H1 (cell line): ENCODE results near the gene VEZT.
A peak's percentile ranks its signal among the peaks of the same experiment; 100 is the strongest.

ENCODE experiments used
- BRCA1 ChIP-seq: IDR thresholded peaks from 2 replicates; pipeline ENCODE4 v1.6.1; 2012; ENCODE audit warnings: low read depth, low read length, improper control_type of control experiment
- CBX8 ChIP-seq: fragments of 300-800, 300-1000 bp; sonication (generic); IDR thresholded peaks from 2 replicates; pipeline ENCODE4 v1.7.1; 2016; ENCODE audit warnings: low read depth, low read length, borderline replicate concordance
- CTCF ChIP-seq, 3 experiments: IDR thresholded peaks; 1 replicate in 2 of 3; 2 replicates in 1 of 3; pipeline versions ENCODE4 v1.5.1 to v1.6.1; 2011; ENCODE audit warnings: low read length in 3 of 3, mild to moderate bottlenecking in 3 of 3, inconsistent platforms in 2 of 3, low read depth in 1 of 3, moderate library complexity in 1 of 3; ENCODE audit not compliant: insufficient read depth in 1 of 3; ENCODE audit errors: control extremely low read depth in 1 of 3
- EP300 ChIP-seq, 2 experiments: IDR thresholded peaks; 1 replicate in 1 of 2; 2 replicates in 1 of 2; pipeline ENCODE4 v1.6.1; 2011 to 2012; ENCODE audit warnings: low read depth in 2 of 2, low read length in 2 of 2, mild to moderate bottlenecking in 2 of 2, borderline replicate concordance in 1 of 2, inconsistent platforms in 1 of 2, moderate library complexity in 1 of 2
- RFX5 ChIP-seq: IDR thresholded peaks from 2 replicates; pipeline ENCODE4 v1.6.1; 2011; ENCODE audit warnings: low read depth, low read length, improper control_type of control experiment, borderline replicate concordance
- RNF2 ChIP-seq: fragments of 200-900, 300-1000 bp; sonication (generic); IDR thresholded peaks from 2 replicates; pipeline ENCODE4 v1.7.1; 2016; ENCODE audit warnings: borderline replicate concordance, low read depth, mild to moderate bottlenecking, antibody characterized with exemption, low read length; ENCODE audit not compliant: poor library complexity, severe bottlenecking; ENCODE audit errors: missing control alignments
- YY1 ChIP-seq: IDR thresholded peaks from 2 replicates; pipeline ENCODE4 v1.6.1; 2011; ENCODE audit warnings: low read depth, mild to moderate bottlenecking, low read length

- no peak for TF ChIP-seq RNF2
- TF ChIP-seq RFX5 = no peak
- TF ChIP-seq EP300 (IDR thresholded peaks at IDR 0.05; ENCODE audit: borderline replicate concordance in 1 of 2, low read depth in 2 of 2, low read length in 2 of 2) = no peak
- no peak for TF ChIP-seq BRCA1
- no peak for TF ChIP-seq CBX8
- TF ChIP-seq CTCF (IDR thresholded peaks at IDR 0.05; ENCODE audit: control extremely low read depth in 1 of 3, insufficient read depth in 1 of 3, low read depth in 1 of 3, low read length in 3 of 3) = peak in 1 of 3 experiments; percentile 8; a peak in 1 of 4 replicates
- TF ChIP-seq YY1 = no peak
Observed at GRCh38 chr12:95265765-95266164, 48.2 kb downstream of the VEZT start.
